HG02623 (cell line): ENCODE measurements around the gene ST7.

Experiments used
- ATAC-seq: cut with Tn5 transposase; IDR thresholded peaks from one replicate; pipeline ENCODE4 v1.9.1; 2021; ENCODE audit warnings: moderate library complexity; ENCODE audit not compliant: unreplicated experiment

Gene ST7

DNA sequence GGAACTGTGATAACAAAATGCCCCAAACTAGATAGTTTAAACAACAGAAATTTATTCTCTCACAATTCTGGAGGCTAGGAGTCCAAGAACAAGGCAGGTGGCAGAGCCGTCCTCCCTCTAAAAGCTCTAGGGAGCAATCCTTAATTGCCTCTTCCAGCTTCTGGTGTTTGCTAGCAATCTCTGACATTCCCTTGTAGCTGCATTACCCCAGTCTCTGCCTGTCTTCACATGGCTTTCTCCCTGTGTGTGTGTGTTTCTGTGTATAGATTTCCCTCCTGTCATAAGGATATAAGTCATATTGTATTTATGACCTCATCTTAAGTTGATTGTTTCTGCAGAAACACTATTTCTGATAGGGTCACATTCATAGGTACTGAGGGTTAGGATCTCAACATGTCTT lies 192.0 kb downstream of the ST7 start:
- ATAC-seq: no peak

- ATAC-seq: no peak
These were observed 192.8 kb downstream of the ST7 start for GRCh38 chr7:117146059-117146458.

- no peak for ATAC-seq
These were observed 193.2 kb downstream of the ST7 start for GRCh38 chr7:117146511-117146910.

GRCh38 chr7:117148971-117149370 lies 195.7 kb downstream of the ST7 start:
- no peak for ATAC-seq

GRCh38 chr7:117149692-117150091 lies 196.4 kb downstream of the ST7 start:
- ATAC-seq: no peak

DNA sequence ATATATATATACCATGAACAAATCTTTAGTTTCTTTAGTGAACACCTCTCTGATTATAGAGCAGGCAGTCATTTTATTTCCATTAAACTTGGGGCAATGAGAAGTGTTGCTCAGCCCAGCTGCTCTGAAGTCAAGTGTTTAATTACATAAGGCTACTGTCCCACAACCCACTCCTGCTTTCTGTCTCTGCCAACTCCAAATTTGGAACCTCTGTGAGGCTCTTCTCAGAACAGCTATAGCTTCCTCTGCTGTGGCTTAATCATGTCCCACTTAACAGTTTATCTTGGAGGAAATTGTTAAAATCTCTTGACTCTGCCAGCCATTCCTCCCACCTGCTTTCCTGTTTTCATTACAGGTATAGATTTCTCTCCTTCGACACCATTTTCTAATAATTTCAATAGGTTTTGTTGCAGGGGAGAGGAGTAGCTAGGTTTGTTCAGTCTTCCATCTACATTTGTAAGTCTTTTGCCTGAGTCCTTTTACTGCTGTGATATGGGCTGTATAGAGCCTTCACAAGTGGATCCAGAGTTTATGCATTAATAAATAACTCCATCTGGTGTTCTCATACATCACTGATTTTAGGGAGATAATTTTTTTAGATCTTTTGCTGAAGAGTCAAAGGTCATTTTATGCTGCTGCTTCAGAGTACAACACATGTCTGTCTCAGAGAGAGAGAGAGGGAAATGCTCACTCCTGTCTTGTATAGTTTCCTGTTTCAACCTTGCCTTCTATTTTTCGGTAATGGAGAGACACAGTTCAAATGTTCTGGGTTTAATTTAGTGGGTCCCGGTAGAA lies 199.1 kb downstream of the ST7 start:
- no peak for ATAC-seq

DNA sequence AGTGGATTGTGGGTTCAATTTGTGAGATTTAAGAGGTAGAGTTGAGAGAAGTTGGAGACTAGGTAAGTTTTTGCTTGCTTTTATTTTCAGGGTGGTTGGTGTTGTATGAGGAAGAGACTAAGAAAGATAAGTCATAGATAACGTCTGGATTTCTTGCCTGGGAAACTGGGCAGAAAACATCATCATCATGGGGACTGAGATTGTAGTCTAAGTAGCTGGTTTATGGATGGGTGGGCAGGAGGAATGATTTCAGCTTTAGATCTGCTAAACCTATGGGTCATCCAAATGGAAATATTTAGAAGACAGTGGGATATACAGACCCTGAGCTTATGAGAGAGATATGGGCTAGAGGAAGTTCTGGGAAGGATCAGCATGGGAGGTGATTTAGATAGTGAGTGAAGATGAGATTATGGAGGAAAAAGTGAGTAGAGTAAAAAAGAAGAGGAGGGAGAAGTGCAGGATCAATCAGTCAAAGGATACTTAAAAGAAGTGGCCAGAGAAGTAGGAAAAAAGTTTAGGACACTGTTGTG lies 199.8 kb downstream of the ST7 start:
- ATAC-seq: no peak

GRCh38 chr7:117154721-117155120 lies 201.4 kb downstream of the ST7 start:
- ATAC-seq: no peak

DNA sequence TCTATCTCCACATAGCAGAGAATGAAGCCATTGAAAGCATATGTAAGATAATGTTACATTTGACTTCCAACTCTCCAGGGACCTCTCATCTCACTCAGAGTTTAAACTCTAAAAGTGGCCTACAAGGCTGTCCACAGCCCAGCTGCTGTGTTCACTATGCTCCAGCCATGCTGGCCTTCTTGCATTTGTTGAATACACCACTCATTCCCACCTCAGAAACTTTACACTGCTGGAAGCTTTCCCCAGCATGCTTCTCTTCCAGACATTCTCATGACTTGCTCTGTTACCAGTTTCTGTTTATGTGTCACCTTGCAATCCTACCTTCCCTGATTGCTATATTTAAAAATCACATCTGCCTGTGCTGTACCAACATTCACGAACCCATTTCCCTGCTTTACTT lies 202.4 kb downstream of the ST7 start:
- ATAC-seq: no peak

DNA sequence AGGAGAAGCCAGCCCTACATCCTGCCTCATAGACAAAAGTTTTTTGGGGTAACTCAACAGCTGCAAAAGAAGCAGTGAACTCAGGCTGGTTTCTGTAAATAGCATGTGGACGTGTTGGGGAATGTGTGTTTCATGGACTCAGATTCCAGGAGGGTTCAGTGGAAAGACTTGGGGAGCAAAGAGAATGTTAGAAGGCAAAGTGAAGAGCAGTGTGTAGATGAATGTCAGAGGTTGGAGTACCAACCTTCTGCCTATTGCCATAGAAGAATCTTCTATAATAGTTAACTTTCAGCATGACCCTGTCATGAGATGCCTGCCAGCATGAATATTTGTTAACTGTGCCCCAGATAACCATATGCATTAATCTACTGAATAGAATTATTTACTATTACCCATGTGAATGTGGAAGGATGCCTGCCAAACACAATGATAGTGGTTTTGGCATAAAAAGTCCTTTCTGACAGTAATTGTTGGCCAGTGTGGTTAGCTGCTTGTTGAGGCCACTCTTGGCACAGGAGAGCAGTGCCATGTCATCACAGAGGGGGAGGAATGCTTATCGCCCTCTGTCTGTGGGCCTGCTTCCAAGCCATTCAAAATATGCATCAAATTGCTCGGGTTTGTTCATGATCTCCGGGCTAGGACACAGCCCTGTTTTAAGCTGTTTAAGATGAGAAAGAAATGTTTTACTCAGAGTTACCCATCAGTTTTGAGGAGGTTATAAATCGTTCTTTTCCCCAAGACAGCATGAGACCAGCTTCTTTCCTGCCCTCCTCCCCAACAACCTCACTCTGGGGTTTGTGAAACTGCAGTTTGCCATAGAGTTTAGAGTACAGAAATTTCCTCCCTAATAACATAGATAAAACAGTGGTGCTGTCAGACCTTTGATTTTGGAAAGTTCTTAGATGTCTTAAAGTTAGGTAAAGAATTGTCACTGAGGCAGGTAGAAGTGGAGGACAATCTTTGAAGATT lies 204.2 kb downstream of the ST7 start:
- ATAC-seq: no peak

DNA sequence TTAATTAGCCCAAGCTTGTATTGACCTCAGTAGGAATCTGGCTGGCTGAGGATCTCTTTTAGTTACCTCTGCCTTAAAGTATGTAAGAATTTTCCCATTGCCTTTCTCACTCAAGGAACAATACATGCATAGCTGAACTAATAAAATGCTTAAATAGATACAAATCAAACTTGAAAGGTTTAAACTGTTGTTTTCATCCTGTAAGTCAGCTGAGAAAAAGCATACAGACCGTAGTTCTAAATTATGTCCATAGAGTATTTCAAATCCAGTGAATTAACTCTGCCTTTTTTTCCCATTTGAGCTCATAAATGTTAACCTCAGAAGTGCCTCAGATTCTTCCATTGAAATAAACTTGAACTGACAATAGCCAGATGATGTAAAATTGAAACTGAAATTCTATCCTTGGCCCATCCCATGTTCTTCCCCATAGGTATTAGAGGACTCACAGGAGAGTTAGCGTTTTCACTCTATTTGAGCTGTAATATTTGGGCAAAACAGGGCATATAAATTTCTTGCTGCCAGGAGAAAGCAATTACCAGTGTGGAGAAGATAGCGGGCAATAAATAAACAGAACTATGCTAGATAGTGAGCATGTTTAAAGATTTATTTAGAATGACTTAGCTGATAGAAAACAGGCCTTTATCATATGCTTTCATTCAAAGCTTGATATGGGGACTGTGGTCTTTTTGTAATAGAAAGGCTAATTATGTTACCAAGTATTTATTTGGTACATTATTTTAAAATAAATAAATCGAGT lies 205.8 kb downstream of the ST7 start:
- ATAC-seq: no peak

DNA sequence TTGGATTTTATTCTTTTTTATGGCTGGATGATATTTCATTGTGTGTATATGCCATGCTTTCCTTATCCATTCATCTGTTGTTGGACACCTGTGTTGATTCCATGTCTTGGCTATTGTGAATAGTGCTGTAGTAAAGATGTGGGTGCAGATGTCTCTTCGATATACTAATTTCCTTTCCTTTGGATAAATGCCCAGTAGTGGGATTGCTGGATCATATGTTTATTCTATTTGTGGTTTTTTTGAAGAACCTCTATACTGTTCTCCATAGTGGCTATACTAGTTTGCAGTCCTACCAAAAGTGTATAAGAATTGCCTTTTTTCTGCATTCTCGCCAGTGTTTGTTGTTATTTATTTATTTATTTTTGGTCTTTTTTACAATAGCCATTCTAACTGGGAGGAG lies 209.8 kb downstream of the ST7 start:
- no peak for ATAC-seq

- no peak for ATAC-seq
These were observed 211.3 kb downstream of the ST7 start for GRCh38 chr7:117164620-117165019.

- no peak for ATAC-seq
These were observed 212.4 kb downstream of the ST7 start for GRCh38 chr7:117165656-117166055.

GRCh38 chr7:117169907-117170306 lies 216.6 kb downstream of the ST7 start:
- no peak for ATAC-seq

DNA sequence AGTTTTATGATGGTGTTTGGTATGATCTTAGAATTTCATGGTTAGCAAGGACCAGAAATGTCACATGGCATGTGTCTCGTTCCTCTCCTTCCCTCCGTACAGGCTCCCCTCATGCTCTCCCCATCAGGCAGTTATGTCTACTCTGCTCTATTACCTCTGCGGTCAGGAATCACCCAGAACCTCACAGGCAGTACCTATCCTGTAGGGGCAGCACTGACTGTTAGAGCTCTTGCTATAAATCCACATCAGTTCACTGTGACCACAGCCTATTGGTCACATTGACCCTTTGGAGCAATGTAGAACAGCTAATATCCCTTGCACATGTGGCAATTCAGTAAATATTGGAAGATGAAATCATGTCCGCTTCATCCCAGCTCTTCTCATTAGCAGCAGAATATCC lies 217.8 kb downstream of the ST7 start:
- no peak for ATAC-seq

- ATAC-seq: no peak
These were observed 219.0 kb downstream of the ST7 start for GRCh38 chr7:117172283-117172682.

DNA sequence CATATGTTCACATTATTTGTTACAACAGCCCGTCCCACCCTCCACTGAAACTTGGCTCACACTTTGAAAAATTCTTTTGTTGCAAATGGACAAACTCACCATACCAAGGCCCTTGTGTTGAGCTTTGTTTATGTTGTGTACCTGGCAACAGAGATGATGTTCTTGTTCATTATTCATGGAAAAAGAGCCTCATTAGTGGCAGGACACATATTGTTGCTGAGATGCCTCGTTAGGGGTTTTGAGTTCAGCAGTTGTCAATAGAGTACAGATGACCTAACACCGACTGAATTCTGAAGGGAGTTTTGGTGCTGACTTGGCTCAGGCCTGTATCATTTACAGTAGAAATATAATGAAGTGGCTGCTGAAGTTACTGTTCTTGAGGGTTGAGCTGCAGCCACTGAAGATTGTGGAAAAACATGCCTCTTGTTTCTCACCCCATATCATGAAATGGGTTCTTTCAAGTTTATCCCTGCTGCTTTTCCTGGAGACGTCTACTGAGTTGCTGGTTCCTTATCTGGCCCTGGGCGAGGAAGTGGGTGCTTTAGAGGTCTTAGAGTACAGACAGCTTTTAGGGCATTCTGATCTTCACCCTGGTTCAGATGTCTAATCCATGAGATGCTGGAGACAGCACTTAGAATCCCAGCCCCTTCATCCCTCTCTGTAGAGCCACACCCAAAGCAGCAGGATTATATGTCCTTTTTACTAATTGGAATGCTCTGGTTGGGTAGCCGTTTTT lies 219.9 kb downstream of the ST7 start:
- no peak for ATAC-seq

DNA sequence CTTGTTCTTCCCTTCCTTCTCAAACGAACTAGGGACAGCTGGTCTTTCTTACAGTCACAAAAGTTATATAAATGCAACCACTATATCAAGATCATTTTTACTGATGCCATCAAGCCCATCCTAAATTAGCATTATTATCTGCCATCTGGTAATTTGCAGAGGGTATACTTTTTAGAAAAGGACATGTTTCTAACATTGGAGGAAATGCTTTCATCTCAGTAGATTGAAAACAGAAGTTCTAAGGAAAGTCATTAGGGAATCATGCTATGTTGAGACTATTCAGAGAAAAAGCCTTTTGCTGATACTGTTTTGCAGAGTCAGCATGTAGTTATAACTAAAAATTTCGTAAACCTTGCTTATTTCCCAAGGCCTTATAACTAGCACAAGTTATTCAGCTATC lies 222.9 kb downstream of the ST7 start:
- ATAC-seq: no peak

GRCh38 chr7:117178600-117178999 lies 225.3 kb downstream of the ST7 start:
- ATAC-seq: no peak
